GM10266 (cell line): ENCODE data around the gene PLXNC1.

Experiments used
- DNase-seq: peaks from one replicate; pipeline ENCODE4 v3.0.0; 2012; ENCODE audit errors: extremely low spot score
- TF ChIP-seq, protein P1 (sequence below): IDR thresholded peaks from 2 replicates; pipeline ENCODE4 v1.5.1; 2012; ENCODE audit warnings: mild to moderate bottlenecking, low read depth; ENCODE audit not compliant: control insufficient read depth, insufficient read depth; ENCODE audit errors: missing control alignments

PLXNC1 gene

DNA sequence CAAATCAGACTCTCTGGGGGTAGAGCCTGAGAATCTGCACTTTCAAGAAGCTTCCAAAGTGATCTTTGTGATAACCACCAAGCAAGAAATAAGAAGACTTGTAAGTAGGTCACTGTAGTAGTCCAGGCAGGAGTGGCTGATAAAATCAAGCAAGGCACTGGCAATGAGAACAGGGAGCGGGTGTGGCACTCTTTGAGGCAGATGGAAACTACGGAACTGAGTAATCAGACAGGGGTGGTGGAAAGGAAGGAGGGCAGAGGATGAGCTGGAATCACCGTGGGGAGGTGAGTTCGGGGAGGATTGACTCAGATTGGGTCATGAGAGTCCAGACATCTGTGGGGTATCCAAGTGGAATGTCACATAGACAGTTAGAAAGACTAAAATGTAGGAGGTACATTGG, 44.4 kb upstream of the PLXNC1 start:
- no peak for DNase-seq
- TF ChIP-seq, protein P1, sequence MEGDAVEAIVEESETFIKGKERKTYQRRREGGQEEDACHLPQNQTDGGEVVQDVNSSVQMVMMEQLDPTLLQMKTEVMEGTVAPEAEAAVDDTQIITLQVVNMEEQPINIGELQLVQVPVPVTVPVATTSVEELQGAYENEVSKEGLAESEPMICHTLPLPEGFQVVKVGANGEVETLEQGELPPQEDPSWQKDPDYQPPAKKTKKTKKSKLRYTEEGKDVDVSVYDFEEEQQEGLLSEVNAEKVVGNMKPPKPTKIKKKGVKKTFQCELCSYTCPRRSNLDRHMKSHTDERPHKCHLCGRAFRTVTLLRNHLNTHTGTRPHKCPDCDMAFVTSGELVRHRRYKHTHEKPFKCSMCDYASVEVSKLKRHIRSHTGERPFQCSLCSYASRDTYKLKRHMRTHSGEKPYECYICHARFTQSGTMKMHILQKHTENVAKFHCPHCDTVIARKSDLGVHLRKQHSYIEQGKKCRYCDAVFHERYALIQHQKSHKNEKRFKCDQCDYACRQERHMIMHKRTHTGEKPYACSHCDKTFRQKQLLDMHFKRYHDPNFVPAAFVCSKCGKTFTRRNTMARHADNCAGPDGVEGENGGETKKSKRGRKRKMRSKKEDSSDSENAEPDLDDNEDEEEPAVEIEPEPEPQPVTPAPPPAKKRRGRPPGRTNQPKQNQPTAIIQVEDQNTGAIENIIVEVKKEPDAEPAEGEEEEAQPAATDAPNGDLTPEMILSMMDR, result no peak

DNA sequence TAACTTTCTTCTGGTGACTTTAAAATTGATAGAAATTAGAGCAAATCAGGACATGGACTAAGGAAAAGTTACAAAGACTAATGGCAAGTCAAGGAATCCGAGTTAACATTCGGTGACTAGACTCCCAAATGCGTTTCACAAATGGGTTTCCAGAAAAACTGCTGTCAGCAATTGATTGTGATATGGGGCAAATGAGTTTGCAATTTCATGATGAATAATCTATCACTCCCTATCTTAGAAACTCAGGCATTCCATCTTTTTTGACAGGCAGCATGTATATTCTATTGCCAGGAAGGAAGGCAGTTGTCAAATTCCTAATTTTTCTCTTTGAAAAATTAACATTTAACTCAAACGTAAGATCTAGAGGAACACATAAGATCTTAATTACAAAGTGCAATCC, 40.5 kb upstream of the PLXNC1 start:
- TF ChIP-seq, protein P1, result no peak
- DNase-seq, result no peak

DNA sequence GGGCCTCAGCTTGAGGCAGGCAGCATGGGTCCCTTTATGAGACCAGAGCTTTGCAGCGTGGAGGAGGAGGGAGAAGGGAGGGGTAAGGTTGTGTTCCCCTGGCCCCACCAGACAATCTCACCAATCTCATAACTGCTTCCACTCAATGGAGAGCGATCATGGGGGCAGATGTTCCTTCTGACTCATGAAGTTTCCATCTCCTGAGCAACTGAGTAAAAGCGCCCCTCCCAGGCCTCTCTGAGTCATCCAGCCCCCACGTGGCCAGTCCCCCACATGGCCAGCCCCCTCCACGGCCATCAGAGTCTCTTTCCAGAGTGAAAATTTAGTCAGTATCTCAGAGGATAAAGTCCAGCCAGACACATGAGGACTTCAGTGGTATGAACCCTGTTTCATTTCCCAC, 39.2 kb upstream of the PLXNC1 start:
- DNase-seq, result peak; percentile 40
- TF ChIP-seq, protein P1, result no peak

DNA sequence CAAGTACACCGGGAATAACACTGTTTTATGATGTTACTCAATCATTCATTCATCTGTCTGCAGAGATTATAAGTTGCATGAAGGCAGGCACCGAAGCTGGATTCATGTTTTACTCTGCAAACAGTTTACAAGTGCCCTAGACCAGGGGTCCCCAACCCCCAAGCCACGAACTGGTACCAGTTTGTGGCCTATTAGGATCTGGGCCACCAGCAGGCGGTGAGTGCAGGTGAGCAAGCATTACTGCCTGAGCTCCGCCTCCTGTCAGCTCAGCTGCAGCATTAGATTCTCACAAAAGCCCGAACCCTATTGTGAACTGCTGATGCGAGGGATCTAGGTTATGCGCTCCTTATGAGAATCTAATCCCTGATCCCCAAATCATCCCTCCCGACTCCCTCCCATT, 38.1 kb upstream of the PLXNC1 start:
- TF ChIP-seq, protein P1, result no peak

DNA sequence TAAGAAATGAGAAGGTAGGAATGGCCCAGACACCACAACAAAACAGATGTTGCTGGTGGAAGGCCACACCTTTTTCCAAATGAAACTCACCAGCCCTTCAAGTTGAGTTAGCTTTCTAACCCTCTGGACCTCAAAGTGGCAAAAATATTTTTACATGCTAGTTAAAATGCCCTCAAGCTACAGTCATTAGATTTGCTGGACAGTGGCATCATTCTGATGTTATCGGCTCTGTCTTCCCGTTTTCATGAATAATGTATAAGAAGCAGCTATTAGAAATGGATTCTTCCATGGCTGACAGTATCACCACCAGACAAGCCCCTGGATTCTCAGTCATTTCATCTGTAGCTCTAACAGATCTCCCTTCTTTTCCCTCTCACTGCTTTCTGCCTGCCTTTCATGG, 37.1 kb upstream of the PLXNC1 start:
- TF ChIP-seq, protein P1, result no peak
- DNase-seq, result no peak

More for the DNA sequence above, 38.1 kb upstream of the PLXNC1 start:
- no peak for DNase-seq

DNA sequence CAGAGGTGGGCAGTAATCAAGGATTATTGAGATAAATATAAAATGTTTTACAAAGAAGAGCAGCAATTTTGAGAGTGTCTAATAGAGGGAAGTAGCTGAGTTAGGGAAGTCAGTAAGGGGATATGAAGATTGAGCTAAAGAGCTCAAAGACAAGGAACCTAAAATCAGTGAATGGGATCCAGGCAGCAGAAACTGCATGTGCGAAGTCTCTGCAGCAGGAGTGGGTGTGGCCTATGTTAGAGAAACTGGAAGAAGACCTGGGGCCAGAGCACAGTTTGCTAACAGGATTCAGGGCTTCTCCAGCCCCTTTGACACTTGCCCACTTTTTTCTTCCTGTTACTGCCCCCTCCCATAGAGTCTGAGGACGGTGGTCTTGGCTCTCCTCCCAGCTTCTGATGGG, 36.3 kb upstream of the PLXNC1 start:
- TF ChIP-seq, protein P1, result no peak
- DNase-seq, result no peak

DNA sequence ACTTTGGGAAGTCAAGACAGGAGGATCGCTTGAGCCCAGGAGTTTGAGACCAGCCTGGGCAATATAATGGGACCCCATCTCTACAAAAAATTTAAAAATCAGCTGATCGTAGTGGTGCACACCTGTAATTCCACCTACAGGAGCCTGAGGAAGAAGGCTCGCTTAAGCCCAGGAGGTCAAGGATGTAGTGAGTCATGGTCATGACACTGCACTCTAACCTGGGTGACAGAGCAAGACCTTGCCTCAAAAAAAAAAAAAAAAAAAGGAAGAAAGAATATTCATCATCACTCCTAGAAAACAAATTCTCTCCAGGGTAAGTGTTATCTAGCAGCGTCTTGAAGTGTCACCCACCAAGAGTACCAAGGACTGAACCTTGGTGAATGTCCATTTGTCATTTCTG, 34.2 kb upstream of the PLXNC1 start:
- no peak for DNase-seq
- TF ChIP-seq, protein P1, result no peak

DNA sequence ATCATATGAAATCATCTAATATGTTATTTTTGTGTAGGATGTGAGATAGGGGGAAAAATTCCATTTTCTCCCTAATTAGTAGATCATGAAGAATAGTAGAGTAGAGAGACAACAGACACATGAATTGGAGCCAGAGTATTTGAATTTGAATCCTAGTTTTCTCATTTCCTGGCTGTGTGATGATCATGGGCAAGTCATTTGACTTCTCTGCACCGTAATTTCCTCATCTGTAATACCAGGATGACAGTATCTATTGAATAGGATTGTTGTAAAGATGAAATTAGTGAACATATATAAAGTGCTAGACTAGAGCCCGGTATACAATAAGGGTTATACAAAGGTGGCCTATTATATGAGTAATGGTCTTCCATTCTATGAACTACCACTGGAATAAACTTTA, 32.2 kb upstream of the PLXNC1 start:
- no peak for DNase-seq
- TF ChIP-seq, protein P1, result no peak
